ENCODE data around the gene CPS1. TPM values are rescaled to one million over a fixed set of nuclear protein-coding genes. Genes with fewer than 3 reads are reported as not detected.

Gene CPS1
- total RNA-seq, 4 donors from 2014 or later = 1.5 to 2.4 (median 1.8) TPM

DNA sequence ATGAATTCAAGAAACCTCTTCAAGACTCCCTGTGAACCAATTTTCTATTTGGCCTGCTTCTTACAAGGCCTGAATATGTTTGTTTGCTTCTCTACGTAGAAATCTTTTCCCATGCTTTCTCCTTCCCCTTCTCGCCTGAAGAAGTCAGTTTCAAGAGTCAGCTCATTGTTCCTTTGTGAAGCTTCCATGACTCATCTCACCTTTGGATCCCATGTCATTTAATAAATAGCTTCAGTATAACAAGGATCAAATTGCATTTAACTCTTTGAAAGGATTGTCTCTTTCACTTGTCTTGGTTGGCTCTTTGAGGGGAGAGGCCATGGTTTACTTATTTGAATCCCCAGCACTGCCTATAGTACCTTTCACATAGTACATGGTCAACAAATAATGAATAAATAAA is 28.4 kb downstream of the CPS1 start:
- Histone ChIP-seq H3K27ac (no peak overlapping the region), H3K4me1 (no peaks in the 10 kb centered on the region), H3K9me3 (no peaks in the 10 kb centered on the region), H3K4me3 (no peak overlapping the region), H3K36me3 (no peaks in the 10 kb centered on the region), H3K27me3 (no peaks in the 10 kb centered on the region)
- WGBS, 2 donors (ENCODE audit: low coverage in 1 of 2) = 46 to 72% methylated on average over 2 of the region's 2 CpGs
- no peak for TF ChIP-seq POLR2A (IDR thresholded peaks at IDR 0.05)
- TF ChIP-seq EP300 (IDR thresholded peaks at IDR 0.05) = no peak
- no peak for TF ChIP-seq POLR2AphosphoS5 (IDR thresholded peaks at IDR 0.05)
- TF ChIP-seq, protein P1, sequence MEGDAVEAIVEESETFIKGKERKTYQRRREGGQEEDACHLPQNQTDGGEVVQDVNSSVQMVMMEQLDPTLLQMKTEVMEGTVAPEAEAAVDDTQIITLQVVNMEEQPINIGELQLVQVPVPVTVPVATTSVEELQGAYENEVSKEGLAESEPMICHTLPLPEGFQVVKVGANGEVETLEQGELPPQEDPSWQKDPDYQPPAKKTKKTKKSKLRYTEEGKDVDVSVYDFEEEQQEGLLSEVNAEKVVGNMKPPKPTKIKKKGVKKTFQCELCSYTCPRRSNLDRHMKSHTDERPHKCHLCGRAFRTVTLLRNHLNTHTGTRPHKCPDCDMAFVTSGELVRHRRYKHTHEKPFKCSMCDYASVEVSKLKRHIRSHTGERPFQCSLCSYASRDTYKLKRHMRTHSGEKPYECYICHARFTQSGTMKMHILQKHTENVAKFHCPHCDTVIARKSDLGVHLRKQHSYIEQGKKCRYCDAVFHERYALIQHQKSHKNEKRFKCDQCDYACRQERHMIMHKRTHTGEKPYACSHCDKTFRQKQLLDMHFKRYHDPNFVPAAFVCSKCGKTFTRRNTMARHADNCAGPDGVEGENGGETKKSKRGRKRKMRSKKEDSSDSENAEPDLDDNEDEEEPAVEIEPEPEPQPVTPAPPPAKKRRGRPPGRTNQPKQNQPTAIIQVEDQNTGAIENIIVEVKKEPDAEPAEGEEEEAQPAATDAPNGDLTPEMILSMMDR (IDR thresholded peaks at IDR 0.05) = no peak
- no peak for ATAC-seq

DNA sequence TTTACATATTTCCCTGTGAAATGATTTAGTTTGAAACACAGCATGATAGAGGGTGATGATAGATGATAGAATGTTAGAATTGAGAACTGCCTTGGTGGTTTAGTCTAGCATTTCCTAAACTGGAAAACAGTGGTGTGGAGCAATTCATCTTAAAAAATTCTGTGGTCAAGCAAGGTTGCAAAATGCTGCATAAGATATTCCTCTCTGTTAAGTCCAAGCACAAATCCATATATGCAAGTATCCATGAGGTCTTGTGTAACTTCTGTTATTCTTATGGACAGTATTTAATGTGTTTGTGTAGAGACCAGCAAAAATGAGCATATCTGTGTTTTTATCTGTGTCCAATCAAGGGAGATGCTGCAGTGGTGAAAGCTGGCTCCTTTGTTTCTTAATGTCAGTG is 30.0 kb downstream of the CPS1 start:
- H3K27me3 ChIP-seq = no peaks in the 10 kb centered on the region
- no peaks in the 10 kb centered on the region for H3K4me1 ChIP-seq
- TF ChIP-seq POLR2A (IDR thresholded peaks at IDR 0.05) (no peak), POLR2AphosphoS5 (IDR thresholded peaks at IDR 0.05) (no peak), EP300 (IDR thresholded peaks at IDR 0.05) (no peak)
- TF ChIP-seq, protein P1 (IDR thresholded peaks at IDR 0.05) = no peak
- no peaks in the 10 kb centered on the region for H3K36me3 ChIP-seq
- ATAC-seq = no peak
- H3K9me3 ChIP-seq = no peaks in the 10 kb centered on the region
- H3K4me3 ChIP-seq = no peak overlapping the region
- H3K27ac ChIP-seq = no peak overlapping the region

DNA sequence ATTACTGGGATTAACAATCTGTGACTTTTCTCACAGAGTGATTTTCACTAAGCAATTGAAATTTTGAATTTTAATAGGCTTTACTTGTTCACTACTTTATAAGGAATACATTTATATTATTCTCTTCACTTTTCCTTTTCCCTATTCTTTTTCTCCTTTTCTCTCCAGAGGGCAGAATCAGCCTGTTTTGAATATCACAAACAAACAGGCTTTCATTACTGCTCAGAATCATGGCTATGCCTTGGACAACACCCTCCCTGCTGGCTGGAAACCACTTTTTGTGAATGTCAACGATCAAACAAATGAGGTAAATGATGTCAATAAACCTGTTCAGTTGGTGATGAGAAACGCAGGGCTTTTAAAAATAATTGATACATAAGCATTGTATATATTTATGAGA is 35.3 kb downstream of the CPS1 start:
- H3K36me3 ChIP-seq = no peaks in the 10 kb centered on the region
- no peaks in the 10 kb centered on the region for H3K27me3 ChIP-seq
- WGBS, 2 donors (ENCODE audit: low coverage in 1 of 2) = 63 to 85% methylated on average over 2 of the region's 2 CpGs
- no peak for TF ChIP-seq POLR2A (IDR thresholded peaks at IDR 0.05)
- TF ChIP-seq POLR2AphosphoS5 (IDR thresholded peaks at IDR 0.05) = no peak
- TF ChIP-seq, protein P1 (IDR thresholded peaks at IDR 0.05) = no peak
- no peak for TF ChIP-seq EP300 (IDR thresholded peaks at IDR 0.05)
- no peak for ATAC-seq
- H3K27ac ChIP-seq = no peak overlapping the region
- no peaks in the 10 kb centered on the region for H3K9me3 ChIP-seq
- no peaks in the 10 kb centered on the region for H3K4me1 ChIP-seq
- no peak overlapping the region for H3K4me3 ChIP-seq

DNA sequence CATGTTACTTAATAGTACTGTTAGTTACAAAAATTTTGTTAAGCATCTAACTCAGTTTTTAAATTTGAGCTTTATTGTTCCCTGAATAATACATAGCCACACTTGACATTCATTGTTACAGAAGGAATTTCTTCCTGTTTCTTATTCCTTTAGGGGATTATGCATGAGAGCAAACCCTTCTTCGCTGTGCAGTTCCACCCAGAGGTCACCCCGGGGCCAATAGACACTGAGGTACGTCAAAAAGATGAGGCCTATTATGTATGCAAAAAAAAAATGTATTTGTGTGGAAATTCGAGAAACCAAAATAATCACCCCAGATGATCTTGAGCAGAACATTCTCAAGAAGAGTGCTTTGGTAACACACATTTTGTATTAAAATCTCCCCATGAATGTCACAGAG is 36.3 kb downstream of the CPS1 start:
- TF ChIP-seq POLR2A (IDR thresholded peaks at IDR 0.05) (no peak), POLR2AphosphoS5 (IDR thresholded peaks at IDR 0.05) (no peak), EP300 (IDR thresholded peaks at IDR 0.05) (no peak)
- TF ChIP-seq, protein P1 (IDR thresholded peaks at IDR 0.05) = no peak
- WGBS, 2 donors (ENCODE audit: low coverage in 1 of 2) = 69 to 74% methylated on average over 3 to 4 of the region's 4 CpGs
- ATAC-seq = no peak
- Histone ChIP-seq H3K36me3 (no peaks in the 10 kb centered on the region), H3K27ac (no peak overlapping the region), H3K27me3 (no peaks in the 10 kb centered on the region), H3K9me3 (no peaks in the 10 kb centered on the region), H3K4me1 (no peaks in the 10 kb centered on the region), H3K4me3 (no peak overlapping the region)

DNA sequence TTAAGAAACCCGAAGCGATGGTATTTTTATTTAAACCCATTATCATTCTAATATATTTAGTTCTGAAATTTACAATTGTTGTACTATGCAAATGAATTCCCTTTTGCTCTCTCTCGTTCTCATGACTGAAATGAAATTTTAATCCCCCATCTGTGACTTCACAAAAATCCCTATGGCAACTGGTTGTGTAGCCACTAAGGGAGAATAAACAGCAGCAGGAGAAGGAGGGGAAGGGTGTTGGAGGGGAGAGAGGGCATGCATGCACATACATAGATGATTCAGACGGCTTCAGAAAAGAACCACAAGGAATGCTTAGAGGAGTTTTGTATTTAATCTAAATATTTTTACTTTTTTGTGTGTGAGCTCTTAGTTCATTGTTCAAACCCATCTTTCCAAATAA is 36.8 kb downstream of the CPS1 start:
- ATAC-seq = no peak

More for the DNA sequence above, 36.8 kb downstream of the CPS1 start:
- TF ChIP-seq, protein P1 (IDR thresholded peaks at IDR 0.05) = no peak
- no peak for TF ChIP-seq POLR2A (IDR thresholded peaks at IDR 0.05)
- no peak for TF ChIP-seq EP300 (IDR thresholded peaks at IDR 0.05)
- no peak for TF ChIP-seq POLR2AphosphoS5 (IDR thresholded peaks at IDR 0.05)
- Histone ChIP-seq H3K4me1 (no peaks in the 10 kb centered on the region), H3K36me3 (no peaks in the 10 kb centered on the region), H3K4me3 (no peak overlapping the region), H3K9me3 (peaks cover 0 to 3% (median 0%) of the 10 kb centered on the region in 3 donors), H3K27ac (no peak overlapping the region), H3K27me3 (no peaks in the 10 kb centered on the region)
- 67 to 69% methylated on average over 4 of the region's 4 CpGs for WGBS, 2 donors (ENCODE audit: low coverage in 1 of 2)

Data from gastroesophageal sphincter (tissue), 4 donors.